DMS114 treated with DMSO at 0.1 percent for 48 hours (cell line): Measurements from ENCODE around the gene PRM1.

Experiments used
- DNase-seq: peaks from one replicate; lab custom pipeline; 2025; ENCODE audit not compliant: unreplicated experiment; lab: John Stamatoyannopoulos, UW

Gene PRM1

GRCh38 chr16:11280616-11281522, at the start of gene PRM1:
PRM1 (minus strand) TSS chr16:11281330; CDS start chr16:11281238, 92 bp downstream.
- no peak for DNase-seq

- no peak for DNase-seq
Measured at GRCh38 chr16:11330526-11331237, 49.6 kb upstream of the PRM1 start.

- no peak for DNase-seq
Measured at GRCh38 chr16:11329891-11330290, 48.8 kb upstream of the PRM1 start.

GRCh38 chr16:11329071-11329491, 48.0 kb upstream of the PRM1 start:
- DNase-seq = no peak

GRCh38 chr16:11328172-11329070, 47.3 kb upstream of the PRM1 start:
- DNase-seq = no peak

- no peak for DNase-seq
Measured at GRCh38 chr16:11327277-11328171, 46.4 kb upstream of the PRM1 start.

- no peak for DNase-seq
Measured at GRCh38 chr16:11326737-11327276, 45.7 kb upstream of the PRM1 start.

GRCh38 chr16:11326084-11326736, 45.1 kb upstream of the PRM1 start:
- no peak for DNase-seq

- DNase-seq = no peak
Measured at GRCh38 chr16:11325404-11326083, 44.4 kb upstream of the PRM1 start.

GRCh38 chr16:11323551-11324336, 42.6 kb upstream of the PRM1 start:
- no peak for DNase-seq

GRCh38 chr16:11322823-11323222, 41.7 kb upstream of the PRM1 start:
- no peak for DNase-seq

- DNase-seq = no peak
Measured at GRCh38 chr16:11321662-11322061, 40.5 kb upstream of the PRM1 start.

- no peak for DNase-seq
Measured at GRCh38 chr16:11320170-11320569, 39.0 kb upstream of the PRM1 start.

- no peak for DNase-seq
Measured at GRCh38 chr16:11319529-11320146, 38.5 kb upstream of the PRM1 start.

- no peak for DNase-seq
Measured at GRCh38 chr16:11318817-11319216, 37.7 kb upstream of the PRM1 start.

- no peak for DNase-seq
Measured at GRCh38 chr16:11316331-11317015, 35.3 kb upstream of the PRM1 start.

- no peak for DNase-seq
Measured at GRCh38 chr16:11315510-11315909, 34.4 kb upstream of the PRM1 start.
